Measurements from ENCODE around the gene CTTN.

The CTTN gene

DNA sequence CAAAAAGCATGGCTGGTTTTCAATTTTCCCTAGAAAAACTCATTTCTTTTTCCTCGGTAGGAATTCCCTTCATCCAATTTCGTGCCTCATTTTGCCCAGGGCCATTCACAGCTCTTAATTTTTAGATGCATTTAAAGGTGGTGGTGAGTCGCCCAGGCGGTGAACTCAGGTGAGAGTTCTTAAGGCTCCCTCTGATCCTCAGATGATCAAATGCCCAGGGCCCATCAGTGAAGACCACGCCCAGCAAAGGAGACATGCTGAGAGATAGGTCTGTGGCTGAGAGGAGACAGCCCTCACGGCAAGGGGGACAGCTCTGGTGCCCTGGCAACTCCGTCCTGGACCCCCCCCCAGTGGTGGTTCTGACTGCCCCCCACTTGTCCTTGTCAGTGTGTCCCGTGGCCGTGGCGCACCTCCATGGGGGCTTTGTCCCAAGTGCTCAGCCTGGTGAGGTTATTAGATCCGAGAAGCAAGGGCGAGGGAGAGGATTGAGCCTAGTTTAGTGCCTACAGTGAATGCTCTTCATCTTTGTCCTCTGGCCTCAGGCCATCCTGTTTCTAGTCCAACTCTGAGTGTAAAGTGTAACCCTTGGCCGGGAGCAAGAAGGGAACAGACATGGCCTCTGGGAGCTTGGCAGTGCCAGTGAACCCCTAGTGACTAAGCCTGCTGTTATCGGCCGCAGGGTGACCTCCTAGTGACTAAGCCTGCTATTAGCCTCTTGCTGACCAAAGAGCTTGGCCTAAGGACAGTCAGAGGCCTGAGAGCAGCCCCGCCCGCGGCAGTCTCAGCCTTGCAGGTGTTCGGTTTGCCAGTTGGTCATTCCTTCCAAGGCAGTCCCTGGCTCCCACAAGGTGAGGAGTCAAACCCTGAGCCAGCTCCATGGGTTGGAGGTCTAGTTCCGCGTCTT, 83.5 kb downstream of the CTTN start:
- no peak for DNase-seq (ENCODE audit: low read depth)
- in situ Hi-C loops (cut with HindIII; ENCODE audit: low sequenced_read_pairs) = no loop called here
- TF ChIP-seq, protein P1, sequence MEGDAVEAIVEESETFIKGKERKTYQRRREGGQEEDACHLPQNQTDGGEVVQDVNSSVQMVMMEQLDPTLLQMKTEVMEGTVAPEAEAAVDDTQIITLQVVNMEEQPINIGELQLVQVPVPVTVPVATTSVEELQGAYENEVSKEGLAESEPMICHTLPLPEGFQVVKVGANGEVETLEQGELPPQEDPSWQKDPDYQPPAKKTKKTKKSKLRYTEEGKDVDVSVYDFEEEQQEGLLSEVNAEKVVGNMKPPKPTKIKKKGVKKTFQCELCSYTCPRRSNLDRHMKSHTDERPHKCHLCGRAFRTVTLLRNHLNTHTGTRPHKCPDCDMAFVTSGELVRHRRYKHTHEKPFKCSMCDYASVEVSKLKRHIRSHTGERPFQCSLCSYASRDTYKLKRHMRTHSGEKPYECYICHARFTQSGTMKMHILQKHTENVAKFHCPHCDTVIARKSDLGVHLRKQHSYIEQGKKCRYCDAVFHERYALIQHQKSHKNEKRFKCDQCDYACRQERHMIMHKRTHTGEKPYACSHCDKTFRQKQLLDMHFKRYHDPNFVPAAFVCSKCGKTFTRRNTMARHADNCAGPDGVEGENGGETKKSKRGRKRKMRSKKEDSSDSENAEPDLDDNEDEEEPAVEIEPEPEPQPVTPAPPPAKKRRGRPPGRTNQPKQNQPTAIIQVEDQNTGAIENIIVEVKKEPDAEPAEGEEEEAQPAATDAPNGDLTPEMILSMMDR (IDR thresholded peaks at IDR 0.05; ENCODE audit: low read depth, low read length, missing control alignments) = no peak
- no peak overlapping the region for H3K4me3 ChIP-seq (ENCODE audit: low read depth, low read length)

DNA sequence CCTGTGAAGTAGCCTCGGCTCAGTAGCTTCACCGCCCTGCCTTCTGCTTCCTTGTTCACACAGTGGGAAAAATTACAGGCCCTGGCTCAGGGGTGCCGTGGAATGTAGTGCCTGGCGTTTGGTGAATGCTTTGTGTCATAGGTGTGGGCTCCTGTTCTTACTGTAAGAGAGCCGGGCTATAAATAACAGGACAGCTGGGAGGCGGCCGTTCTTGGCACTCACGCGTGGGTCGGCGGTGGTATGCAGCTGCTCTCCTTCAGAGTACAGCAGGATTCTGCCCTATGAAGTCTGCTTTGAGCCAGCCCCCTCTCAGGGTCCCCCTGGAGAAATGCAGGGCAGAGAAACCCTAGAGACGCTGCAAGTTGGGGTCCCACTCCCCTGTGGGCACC, 84.2 kb downstream of the CTTN start:
- in situ Hi-C loops (cut with HindIII; ENCODE audit: low sequenced_read_pairs) = no loop called here
- TF ChIP-seq, protein P1 (IDR thresholded peaks at IDR 0.05; ENCODE audit: low read depth, low read length, missing control alignments) = no peak
- DNase-seq (ENCODE audit: low read depth) = no peak
- H3K4me3 ChIP-seq (ENCODE audit: low read depth, low read length) = no peak overlapping the region

- H3K4me3 ChIP-seq (ENCODE audit: low read depth, low read length) = no peak overlapping the region
- TF ChIP-seq, protein P1 (IDR thresholded peaks at IDR 0.05; ENCODE audit: low read depth, low read length, missing control alignments) = peak; percentile 56
- in situ Hi-C loops (cut with HindIII; ENCODE audit: low sequenced_read_pairs) = no loop called here
- peak; percentile 31 for DNase-seq (ENCODE audit: low read depth)
These were observed 84.9 kb downstream of the CTTN start for GRCh38 chr11:70483077-70483861.

- H3K4me3 ChIP-seq (ENCODE audit: low read depth, low read length) = no peak overlapping the region
- DNase-seq (ENCODE audit: low read depth) = no peak
- in situ Hi-C loops (cut with HindIII; ENCODE audit: low sequenced_read_pairs) = no loop called here
- TF ChIP-seq, protein P1 (IDR thresholded peaks at IDR 0.05; ENCODE audit: low read depth, low read length, missing control alignments) = no peak
These were observed 85.6 kb downstream of the CTTN start for GRCh38 chr11:70483917-70484316.

DNA sequence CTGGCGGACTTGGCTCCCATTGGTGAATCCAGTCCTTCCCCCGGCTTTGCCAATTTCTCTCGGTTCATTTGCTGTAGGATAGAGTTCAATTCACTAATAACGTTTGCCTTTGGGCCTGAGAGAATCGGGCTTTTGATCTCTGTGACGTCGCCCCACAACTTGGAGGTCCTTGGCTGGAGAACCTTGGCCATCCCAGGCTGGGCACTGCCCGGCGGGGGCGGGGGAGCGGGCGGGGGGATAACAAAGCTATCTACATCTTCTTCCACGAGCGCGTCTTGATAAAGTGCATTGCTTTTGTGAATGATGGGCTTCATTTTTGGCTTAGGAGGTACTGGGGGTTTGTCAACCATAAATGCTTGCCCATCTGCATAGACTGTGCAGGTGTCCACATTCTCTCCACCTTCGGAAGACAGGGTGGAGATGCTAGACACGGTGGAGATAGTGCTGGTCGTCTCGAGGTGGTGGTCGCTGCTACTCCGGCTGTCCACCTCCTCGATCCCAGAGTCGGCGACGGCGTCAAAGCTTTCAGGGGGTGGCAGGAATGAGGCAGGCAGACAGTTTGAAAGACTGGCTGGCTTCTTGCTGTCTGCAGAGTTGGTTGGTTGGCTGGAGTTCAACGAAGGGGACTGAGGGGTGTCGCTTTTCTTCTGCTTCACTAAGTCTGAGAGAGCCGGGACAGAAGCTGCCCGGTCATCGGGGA, 87.1 kb downstream of the CTTN start:
- no peak overlapping the region for H3K4me3 ChIP-seq (ENCODE audit: low read depth, low read length)
- DNase-seq (ENCODE audit: low read depth) = no peak
- in situ Hi-C loops (cut with HindIII; ENCODE audit: low sequenced_read_pairs) = no loop called here
- TF ChIP-seq, protein P1 (IDR thresholded peaks at IDR 0.05; ENCODE audit: low read depth, low read length, missing control alignments) = no peak

GRCh38 chr11:70486026-70486415, 87.7 kb downstream of the CTTN start:
- H3K4me3 ChIP-seq (ENCODE audit: low read depth, low read length) = no peak overlapping the region
- in situ Hi-C loops (cut with HindIII; ENCODE audit: low sequenced_read_pairs) = no loop called here
- TF ChIP-seq, protein P1 (IDR thresholded peaks at IDR 0.05; ENCODE audit: low read depth, low read length, missing control alignments) = no peak
- DNase-seq (ENCODE audit: low read depth) = no peak

Measured in astrocyte of the cerebellum (primary cell).